Measurements from ENCODE around the gene SCRT2.

SCRT2 gene

GRCh38 chr20:708956-709355, 33.4 kb upstream of the SCRT2 start:
- TF ChIP-seq ZFX (IDR thresholded peaks at IDR 0.05; ENCODE audit: borderline replicate concordance): no peak
- TF ChIP-seq, protein P1, sequence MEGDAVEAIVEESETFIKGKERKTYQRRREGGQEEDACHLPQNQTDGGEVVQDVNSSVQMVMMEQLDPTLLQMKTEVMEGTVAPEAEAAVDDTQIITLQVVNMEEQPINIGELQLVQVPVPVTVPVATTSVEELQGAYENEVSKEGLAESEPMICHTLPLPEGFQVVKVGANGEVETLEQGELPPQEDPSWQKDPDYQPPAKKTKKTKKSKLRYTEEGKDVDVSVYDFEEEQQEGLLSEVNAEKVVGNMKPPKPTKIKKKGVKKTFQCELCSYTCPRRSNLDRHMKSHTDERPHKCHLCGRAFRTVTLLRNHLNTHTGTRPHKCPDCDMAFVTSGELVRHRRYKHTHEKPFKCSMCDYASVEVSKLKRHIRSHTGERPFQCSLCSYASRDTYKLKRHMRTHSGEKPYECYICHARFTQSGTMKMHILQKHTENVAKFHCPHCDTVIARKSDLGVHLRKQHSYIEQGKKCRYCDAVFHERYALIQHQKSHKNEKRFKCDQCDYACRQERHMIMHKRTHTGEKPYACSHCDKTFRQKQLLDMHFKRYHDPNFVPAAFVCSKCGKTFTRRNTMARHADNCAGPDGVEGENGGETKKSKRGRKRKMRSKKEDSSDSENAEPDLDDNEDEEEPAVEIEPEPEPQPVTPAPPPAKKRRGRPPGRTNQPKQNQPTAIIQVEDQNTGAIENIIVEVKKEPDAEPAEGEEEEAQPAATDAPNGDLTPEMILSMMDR (IDR thresholded peaks at IDR 0.05): no peak
- no peak overlapping the region for H3K27ac ChIP-seq

DNA sequence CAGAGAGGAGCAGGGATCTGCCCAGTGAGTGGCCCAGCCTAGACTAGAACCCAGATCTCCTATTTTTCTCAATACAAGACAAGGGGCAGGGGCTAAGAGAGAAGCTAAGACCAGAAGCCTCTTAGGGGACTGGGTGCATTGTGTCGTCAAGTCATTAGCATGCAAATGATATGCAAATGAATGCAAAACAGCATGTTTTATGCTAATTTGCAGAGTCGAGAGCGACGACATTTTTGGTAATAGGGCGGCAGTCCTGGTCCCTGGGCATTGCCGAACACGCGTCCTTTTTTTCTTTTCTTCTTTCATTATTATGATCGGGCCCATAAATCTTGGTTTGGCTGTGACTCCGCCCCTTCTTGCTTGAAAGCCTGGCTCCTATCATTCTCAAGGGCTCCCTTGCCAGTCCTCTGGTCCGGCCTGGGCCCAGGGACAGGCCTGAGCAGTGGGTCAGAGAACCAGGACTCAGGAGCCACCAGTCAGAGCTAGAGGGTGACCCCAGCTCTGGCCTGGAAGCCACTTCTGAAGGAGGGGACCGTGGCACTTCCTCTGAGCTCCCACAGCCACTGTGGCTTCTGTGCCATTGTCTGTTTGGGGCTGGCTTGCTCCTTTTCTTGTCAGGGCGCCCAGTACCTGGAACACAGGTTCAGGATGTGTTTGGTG, 32.0 kb upstream of the SCRT2 start:
- no peak overlapping the region for H3K27ac ChIP-seq
- no peak for TF ChIP-seq ZFX (IDR thresholded peaks at IDR 0.05; ENCODE audit: borderline replicate concordance)

- no peak overlapping the region for H3K27ac ChIP-seq
- TF ChIP-seq, protein P1 (IDR thresholded peaks at IDR 0.05): no peak
- no peak for TF ChIP-seq ZFX (IDR thresholded peaks at IDR 0.05; ENCODE audit: borderline replicate concordance)
Observed at GRCh38 chr20:706366-706885, 30.8 kb upstream of the SCRT2 start.

DNA sequence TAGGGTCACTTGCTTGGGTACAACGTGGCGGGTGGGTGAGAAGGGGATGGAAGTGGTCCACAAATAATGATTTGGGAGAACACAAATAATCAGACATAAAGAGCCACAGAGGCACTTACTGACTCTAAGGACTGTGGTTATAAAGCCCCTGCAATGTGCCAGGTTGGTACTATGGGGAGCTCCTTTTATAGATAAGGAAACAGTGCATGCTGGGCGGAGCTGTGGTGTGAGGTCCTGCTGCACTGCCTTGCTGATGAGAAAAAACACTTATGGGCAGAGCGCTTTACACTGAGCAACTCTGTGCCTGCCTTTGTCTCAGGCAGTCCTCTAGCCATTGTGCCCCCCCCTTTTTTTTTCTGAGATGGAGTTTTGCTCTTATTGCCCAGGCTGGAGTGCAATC, 29.1 kb upstream of the SCRT2 start:
- TF ChIP-seq, protein P1 (IDR thresholded peaks at IDR 0.05): no peak
- no peak for TF ChIP-seq ZFX (IDR thresholded peaks at IDR 0.05; ENCODE audit: borderline replicate concordance)
- no peak overlapping the region for H3K27ac ChIP-seq

DNA sequence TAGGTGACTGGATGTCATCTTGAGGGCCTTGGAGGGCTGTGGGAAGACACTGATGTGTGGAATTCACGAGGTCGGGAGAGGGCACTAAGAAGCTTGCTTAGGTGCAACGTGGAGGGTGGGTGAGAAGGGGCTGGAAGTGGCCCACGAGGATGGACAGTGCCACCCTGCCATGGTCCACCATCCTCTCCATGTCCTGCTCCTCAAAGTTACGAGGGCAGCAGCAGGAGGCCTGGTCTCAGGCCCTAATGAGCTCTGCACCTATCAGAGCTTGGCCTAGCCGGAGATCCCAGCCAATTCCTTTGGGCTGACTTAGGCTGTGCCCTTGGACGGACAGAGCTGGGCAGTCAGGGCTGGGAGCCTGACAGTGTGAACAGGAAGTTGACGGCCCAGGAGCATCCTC, 27.8 kb upstream of the SCRT2 start:
- TF ChIP-seq, protein P1 (IDR thresholded peaks at IDR 0.05): no peak
- no peak for TF ChIP-seq ZFX (IDR thresholded peaks at IDR 0.05; ENCODE audit: borderline replicate concordance)
- no peak overlapping the region for H3K27ac ChIP-seq

DNA sequence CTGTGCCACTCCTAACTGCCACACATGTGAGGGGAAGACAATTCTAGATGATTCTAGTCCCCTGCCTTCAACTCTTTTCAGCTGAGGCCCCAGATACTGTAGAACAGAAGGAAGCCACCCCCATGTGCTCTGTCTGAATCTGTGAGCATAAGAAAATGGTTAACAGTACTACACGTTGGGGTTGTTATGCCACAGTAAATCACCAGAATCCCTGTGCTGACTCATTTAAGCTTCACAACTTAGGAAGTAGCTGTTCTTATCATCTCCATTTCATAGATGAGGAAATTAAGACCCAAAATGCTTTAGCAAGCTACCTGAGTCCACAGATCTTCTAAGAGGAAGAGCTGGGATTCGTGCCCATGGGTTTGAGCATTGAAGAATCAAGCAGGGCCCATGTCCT, 27.4 kb upstream of the SCRT2 start:
- TF ChIP-seq, protein P1 (IDR thresholded peaks at IDR 0.05): no peak
- no peak for TF ChIP-seq ZFX (IDR thresholded peaks at IDR 0.05; ENCODE audit: borderline replicate concordance)
- H3K27ac ChIP-seq: no peak overlapping the region

DNA sequence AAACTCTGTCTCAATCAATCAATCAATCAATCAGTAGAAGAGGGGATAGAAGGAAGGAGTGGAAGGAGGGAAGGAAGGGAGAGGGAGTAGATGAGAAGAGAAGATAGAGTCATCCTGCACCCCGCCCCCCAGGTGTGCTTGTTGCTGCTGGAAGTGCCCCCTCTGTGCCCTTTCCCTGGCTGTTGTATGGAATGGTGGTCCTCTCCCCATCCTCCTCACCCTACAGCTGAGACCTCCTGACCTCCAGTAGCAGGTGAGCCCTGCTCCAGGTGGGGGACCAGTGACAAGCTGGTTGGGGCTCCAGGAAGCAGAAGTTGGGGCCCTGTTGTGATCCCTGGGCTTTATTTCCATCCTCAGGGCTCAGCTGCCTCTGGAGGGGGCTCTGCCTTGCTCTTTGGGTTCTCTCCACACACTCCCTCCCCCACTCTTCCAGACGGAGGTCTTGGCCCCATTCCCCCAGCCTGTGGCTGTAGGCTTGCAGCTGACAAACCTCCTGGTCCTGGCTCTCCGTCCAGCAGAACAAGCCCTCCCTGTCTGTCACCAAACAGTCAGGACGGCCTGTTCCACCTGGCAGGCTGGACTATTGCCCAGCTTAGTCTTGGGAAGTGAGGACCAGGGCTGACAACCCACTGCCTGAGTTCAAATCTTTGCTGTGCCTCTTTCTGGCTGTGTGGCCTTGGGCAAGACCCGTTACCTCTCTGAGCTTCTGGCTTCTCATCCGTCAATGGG, 26.0 kb upstream of the SCRT2 start:
- TF ChIP-seq, protein P1 (IDR thresholded peaks at IDR 0.05): no peak
- TF ChIP-seq ZFX (IDR thresholded peaks at IDR 0.05; ENCODE audit: borderline replicate concordance): no peak
- H3K27ac ChIP-seq: no peak overlapping the region

All from 22Rv1 (cell line).